Bronchial epithelial cell (primary cell): ENCODE data around the gene SPON1. TPM values are rescaled to one million over a fixed set of nuclear protein-coding genes. Genes with fewer than 3 reads are reported as not detected.

Experiments used
- DNase-seq: peaks from one replicate; pipeline ENCODE4 v3.0.0-alpha.2; 2010; ENCODE audit warnings: low read depth
- FAIRE-seq: peaks from 2 replicates; lab custom pipeline; 2011; peaks lifted over from hg19 to GRCh38; lab: Jason Lieb, UNC
- H3K27me3 ChIP-seq: 2 replicates; pipeline ENCODE4 v1.5.1; 2011; ENCODE audit warnings: low read length; ENCODE audit not compliant: control insufficient read depth, insufficient read depth
- H3K36me3 ChIP-seq: 2 replicates; pipeline ENCODE4 v1.5.1; 2011; ENCODE audit warnings: low read length; ENCODE audit not compliant: control insufficient read depth, insufficient read depth
- H3K4me3 ChIP-seq: 2 replicates; pipeline ENCODE4 v1.5.1; 2011; ENCODE audit warnings: mild to moderate bottlenecking, low read depth, low read length, control low read depth
- total RNA-seq: library from RNA; depleted of rRNA; stranded (reverse); fragments of >200 nt; gene quantifications from 2 replicates; pipeline ENCODE4 v1.2.1, GENCODE V29; 2014
- TF ChIP-seq, protein P1 (sequence below): IDR thresholded peaks from 2 replicates; pipeline ENCODE4 v1.5.1; 2011; ENCODE audit warnings: mild to moderate bottlenecking, moderate library complexity, low read length, control low read depth, inconsistent platforms; ENCODE audit not compliant: insufficient read depth, severe bottlenecking

SPON1 gene
- total RNA-seq, 1 donor from 2014 or later: 0.26 TPM

DNA sequence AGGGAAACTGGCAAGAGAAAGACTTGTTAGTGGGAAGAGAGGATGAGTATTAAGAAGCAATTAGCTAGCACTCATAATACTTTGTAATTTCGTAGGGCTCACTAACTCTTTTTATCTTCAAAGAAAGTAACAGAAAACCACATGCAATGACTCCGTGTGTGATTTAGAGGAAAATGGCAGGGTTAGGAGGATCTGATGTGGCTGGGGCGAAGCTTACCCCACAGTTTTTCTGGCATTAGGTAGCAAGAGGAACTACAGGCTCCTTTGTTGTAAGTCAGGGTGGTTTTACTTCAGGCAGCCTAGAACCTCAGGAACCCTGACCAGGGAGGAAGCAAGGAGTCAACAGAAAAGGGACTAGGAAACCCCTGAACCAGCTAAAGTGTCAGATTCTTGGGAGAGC lies 89.7 kb downstream of the SPON1 start:
- no peaks in the 10 kb centered on the region for H3K36me3 ChIP-seq
- no peak overlapping the region for H3K4me3 ChIP-seq
- no peak for DNase-seq
- peak; percentile 7 for FAIRE-seq
- TF ChIP-seq, protein P1, sequence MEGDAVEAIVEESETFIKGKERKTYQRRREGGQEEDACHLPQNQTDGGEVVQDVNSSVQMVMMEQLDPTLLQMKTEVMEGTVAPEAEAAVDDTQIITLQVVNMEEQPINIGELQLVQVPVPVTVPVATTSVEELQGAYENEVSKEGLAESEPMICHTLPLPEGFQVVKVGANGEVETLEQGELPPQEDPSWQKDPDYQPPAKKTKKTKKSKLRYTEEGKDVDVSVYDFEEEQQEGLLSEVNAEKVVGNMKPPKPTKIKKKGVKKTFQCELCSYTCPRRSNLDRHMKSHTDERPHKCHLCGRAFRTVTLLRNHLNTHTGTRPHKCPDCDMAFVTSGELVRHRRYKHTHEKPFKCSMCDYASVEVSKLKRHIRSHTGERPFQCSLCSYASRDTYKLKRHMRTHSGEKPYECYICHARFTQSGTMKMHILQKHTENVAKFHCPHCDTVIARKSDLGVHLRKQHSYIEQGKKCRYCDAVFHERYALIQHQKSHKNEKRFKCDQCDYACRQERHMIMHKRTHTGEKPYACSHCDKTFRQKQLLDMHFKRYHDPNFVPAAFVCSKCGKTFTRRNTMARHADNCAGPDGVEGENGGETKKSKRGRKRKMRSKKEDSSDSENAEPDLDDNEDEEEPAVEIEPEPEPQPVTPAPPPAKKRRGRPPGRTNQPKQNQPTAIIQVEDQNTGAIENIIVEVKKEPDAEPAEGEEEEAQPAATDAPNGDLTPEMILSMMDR: no peak
- peaks cover 2% of the 10 kb centered on the region for H3K27me3 ChIP-seq

GRCh38 chr11:14054116-14055107 lies 91.9 kb downstream of the SPON1 start:
- FAIRE-seq (peak; percentile 64), DNase-seq (peak; percentile 48)
- TF ChIP-seq, protein P1: no peak
- peaks cover 2% of the 10 kb centered on the region for H3K27me3 ChIP-seq
- no peak overlapping the region for H3K4me3 ChIP-seq
- H3K36me3 ChIP-seq: no peaks in the 10 kb centered on the region

DNA sequence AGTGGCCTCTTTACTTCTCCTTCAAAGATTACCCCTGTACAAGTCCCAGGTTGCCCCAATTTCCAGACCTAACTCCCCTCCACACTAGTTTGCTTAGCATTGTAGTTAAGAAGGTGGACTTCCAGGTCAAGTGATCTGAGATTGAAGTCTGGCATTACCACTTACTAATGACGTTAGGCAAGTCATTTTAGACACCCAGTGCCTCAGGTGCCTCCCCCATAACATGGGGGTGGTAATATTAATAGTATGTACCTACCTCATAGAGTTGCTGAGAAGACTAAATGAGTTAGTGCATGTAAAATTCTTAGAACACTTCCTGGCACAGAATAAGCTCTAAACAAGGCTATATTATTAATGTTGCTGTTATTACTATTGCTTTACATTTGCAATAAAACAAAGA lies 93.4 kb downstream of the SPON1 start:
- no peak for FAIRE-seq
- H3K27me3 ChIP-seq: no peaks in the 10 kb centered on the region
- TF ChIP-seq, protein P1: no peak

DNA sequence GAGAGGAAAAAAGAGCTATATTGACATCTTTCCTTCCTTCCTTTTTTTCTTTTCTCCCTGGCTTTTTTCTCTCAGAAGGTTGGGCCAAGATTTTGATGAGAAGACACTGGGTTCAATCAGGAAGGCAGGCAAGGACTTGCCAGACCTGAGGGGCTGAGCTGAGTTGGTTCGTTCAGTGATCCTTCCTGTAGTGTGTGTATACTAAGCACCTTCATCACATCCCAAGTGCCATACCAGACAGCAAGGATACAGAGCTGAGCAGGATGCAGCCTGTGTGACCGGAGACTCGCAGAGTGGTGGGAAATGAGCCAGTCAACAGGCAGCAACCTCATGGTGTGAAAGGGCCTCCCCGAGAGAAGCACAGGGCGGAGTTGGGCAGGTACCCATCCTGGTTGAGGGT lies 95.5 kb downstream of the SPON1 start:
- DNase-seq: peak; percentile 56
- FAIRE-seq: no peak
- H3K27me3 ChIP-seq: no peaks in the 10 kb centered on the region
- H3K4me3 ChIP-seq: no peak overlapping the region
- H3K36me3 ChIP-seq: no peaks in the 10 kb centered on the region
- TF ChIP-seq, protein P1: no peak

More for the DNA sequence above, 93.4 kb downstream of the SPON1 start:
- DNase-seq: no peak
- H3K36me3 ChIP-seq: no peaks in the 10 kb centered on the region
- H3K4me3 ChIP-seq: no peak overlapping the region

GRCh38 chr11:14059491-14059890 lies 97.0 kb downstream of the SPON1 start:
- TF ChIP-seq, protein P1: no peak
- H3K27me3 ChIP-seq: no peaks in the 10 kb centered on the region
- FAIRE-seq (no peak), DNase-seq (no peak)
- no peak overlapping the region for H3K4me3 ChIP-seq
- H3K36me3 ChIP-seq: no peaks in the 10 kb centered on the region
